IPS-15b (cell line): ENCODE results near the gene PITPNC1.

ENCODE experiments used
- H3K27me3 ChIP-seq: one replicate; pipeline ENCODE4 v1.6.1; 2013; ENCODE audit warnings: low read length; ENCODE audit not compliant: control insufficient read depth, insufficient read depth
- H3K36me3 ChIP-seq: one replicate; pipeline ENCODE4 v1.6.1; 2013; ENCODE audit warnings: low read length; ENCODE audit not compliant: control insufficient read depth, insufficient read depth
- H3K4me1 ChIP-seq: one replicate; pipeline ENCODE4 v1.6.1; 2013; ENCODE audit warnings: mild to moderate bottlenecking, low read length; ENCODE audit not compliant: control insufficient read depth, insufficient read depth
- H3K4me3 ChIP-seq: one replicate; pipeline ENCODE4 v1.5.1; 2013; ENCODE audit warnings: low read depth, low read length
- H3K9ac ChIP-seq: one replicate; pipeline ENCODE4 v1.6.1; 2013; ENCODE audit warnings: low read depth, mild to moderate bottlenecking, low read length
- H3K9me3 ChIP-seq: one replicate; pipeline ENCODE4 v1.6.1; 2013; ENCODE audit warnings: mild to moderate bottlenecking, low read length; ENCODE audit not compliant: control insufficient read depth, insufficient read depth

Gene PITPNC1

GRCh38 chr17:67663457-67663856, 286.4 kb downstream of the PITPNC1 start:
- H3K9ac ChIP-seq, result no peak overlapping the region
- H3K4me3 ChIP-seq, result no peak overlapping the region
- H3K9me3 ChIP-seq, result no peaks in the 10 kb centered on the region

DNA sequence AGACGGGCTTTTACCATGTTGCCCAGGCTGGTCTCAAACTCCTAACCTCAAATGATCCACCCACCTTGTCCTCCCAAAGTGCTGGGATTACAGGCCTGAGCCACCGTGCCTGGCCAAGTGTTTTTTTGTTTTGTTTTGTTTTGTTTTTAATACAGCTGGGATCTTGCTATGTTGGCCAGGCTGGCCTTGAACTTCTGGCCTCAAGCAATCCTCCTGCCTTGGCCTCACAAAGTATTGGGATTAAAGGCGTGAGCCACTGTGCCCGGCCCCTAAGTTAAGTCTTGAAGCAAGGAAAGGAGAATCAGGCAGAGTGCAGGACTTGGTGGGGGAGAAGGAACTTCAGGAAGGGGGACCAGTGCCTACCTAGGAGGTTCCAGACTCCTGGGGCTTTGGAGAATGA, 288.9 kb downstream of the PITPNC1 start:
- H3K36me3 ChIP-seq, result peaks cover 3% of the 10 kb centered on the region
- no peaks in the 10 kb centered on the region for H3K27me3 ChIP-seq
- no peaks in the 10 kb centered on the region for H3K4me1 ChIP-seq
- no peaks in the 10 kb centered on the region for H3K9me3 ChIP-seq
- H3K9ac ChIP-seq, result no peak overlapping the region
- no peak overlapping the region for H3K4me3 ChIP-seq

More at GRCh38 chr17:67663457-67663856, 286.4 kb downstream of the PITPNC1 start:
- Histone ChIP-seq H3K27me3 (no peaks in the 10 kb centered on the region), H3K4me1 (no peaks in the 10 kb centered on the region), H3K36me3 (no peaks in the 10 kb centered on the region)

DNA sequence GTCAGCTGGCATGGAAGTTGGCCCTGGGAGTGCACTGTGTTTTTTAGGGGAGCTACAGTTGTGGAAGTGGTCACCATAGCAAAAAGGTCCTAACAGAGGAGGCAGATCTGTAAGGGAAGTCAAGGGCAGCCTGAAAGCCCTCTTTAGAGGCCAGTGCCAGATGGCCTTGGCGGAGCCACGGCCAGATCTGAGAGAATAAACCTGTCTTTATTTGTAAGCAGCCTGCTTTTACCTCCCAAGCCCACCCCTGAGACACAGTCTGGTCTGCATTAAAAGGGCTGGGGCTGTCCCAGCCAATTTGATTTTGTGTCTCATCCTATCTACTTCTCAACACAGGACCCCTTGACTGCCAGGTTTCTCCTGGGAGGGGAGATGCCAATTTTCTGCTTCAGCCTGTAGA, 289.6 kb downstream of the PITPNC1 start:
- Histone ChIP-seq H3K9ac (no peak overlapping the region), H3K4me1 (no peaks in the 10 kb centered on the region), H3K9me3 (no peaks in the 10 kb centered on the region), H3K4me3 (no peak overlapping the region), H3K27me3 (no peaks in the 10 kb centered on the region), H3K36me3 (peaks cover 3% of the 10 kb centered on the region)

GRCh38 chr17:67671493-67671892, 294.4 kb downstream of the PITPNC1 start:
- no peaks in the 10 kb centered on the region for H3K4me1 ChIP-seq

GRCh38 chr17:67672592-67673335, 295.7 kb downstream of the PITPNC1 start:
- H3K36me3 ChIP-seq, result peaks cover 3% of the 10 kb centered on the region
- H3K27me3 ChIP-seq, result no peaks in the 10 kb centered on the region

More at GRCh38 chr17:67671493-67671892, 294.4 kb downstream of the PITPNC1 start:
- no peak overlapping the region for H3K4me3 ChIP-seq
- H3K9me3 ChIP-seq, result no peaks in the 10 kb centered on the region
- H3K27me3 ChIP-seq, result no peaks in the 10 kb centered on the region
- H3K9ac ChIP-seq, result no peak overlapping the region
- peaks cover 3% of the 10 kb centered on the region for H3K36me3 ChIP-seq

GRCh38 chr17:67675481-67675880, 298.4 kb downstream of the PITPNC1 start:
- Histone ChIP-seq H3K36me3 (no peaks in the 10 kb centered on the region), H3K9ac (no peak overlapping the region), H3K4me1 (no peaks in the 10 kb centered on the region)

More at GRCh38 chr17:67672592-67673335, 295.7 kb downstream of the PITPNC1 start:
- Histone ChIP-seq H3K4me1 (no peaks in the 10 kb centered on the region), H3K9me3 (no peaks in the 10 kb centered on the region), H3K9ac (no peak overlapping the region), H3K4me3 (no peak overlapping the region)

DNA sequence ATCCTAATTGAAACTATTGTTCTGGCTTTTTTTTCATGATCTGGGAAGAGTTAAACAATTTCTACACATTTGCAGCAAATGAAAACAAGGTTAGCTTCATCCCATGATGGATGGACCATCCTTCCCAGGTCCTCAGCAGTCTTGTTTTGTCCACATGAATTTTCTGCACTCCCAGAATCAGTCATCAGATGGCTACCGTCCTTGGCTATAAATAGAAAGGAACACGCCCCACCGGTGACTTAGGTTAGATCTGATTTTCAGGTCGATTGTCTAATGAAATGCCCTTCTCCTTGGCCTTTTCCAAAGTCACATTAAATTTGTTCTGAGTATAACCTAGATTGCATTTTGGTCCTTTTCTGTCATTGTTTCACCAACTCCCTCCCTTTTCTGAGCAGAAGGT, 299.2 kb downstream of the PITPNC1 start:
- H3K27me3 ChIP-seq, result no peaks in the 10 kb centered on the region
- H3K9ac ChIP-seq, result no peak overlapping the region
- H3K9me3 ChIP-seq, result no peaks in the 10 kb centered on the region
- no peaks in the 10 kb centered on the region for H3K36me3 ChIP-seq
- H3K4me3 ChIP-seq, result no peak overlapping the region
- H3K4me1 ChIP-seq, result no peaks in the 10 kb centered on the region

More at GRCh38 chr17:67675481-67675880, 298.4 kb downstream of the PITPNC1 start:
- H3K9me3 ChIP-seq, result no peaks in the 10 kb centered on the region
- H3K27me3 ChIP-seq, result no peaks in the 10 kb centered on the region
- no peak overlapping the region for H3K4me3 ChIP-seq

DNA sequence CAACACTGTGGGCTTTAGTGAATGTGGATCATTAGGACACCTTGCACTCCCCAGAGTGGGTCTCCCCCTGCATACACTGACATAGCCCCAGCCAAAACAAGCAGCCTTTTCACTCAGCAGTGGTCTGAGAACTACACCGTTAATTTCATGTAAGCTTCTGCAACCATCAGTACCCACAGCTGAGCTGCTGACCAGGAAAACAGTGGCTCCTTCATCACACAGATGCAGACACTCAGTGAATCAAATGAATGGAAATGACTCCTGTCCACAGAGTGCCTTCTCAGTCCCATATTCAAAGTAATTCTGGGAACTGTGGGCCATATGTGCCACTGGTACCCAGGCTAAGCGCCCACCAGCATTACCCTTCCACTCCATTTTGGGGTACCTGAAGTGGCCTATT, 301.3 kb downstream of the PITPNC1 start:
- Histone ChIP-seq H3K9ac (no peak overlapping the region), H3K4me1 (no peaks in the 10 kb centered on the region), H3K9me3 (no peaks in the 10 kb centered on the region), H3K4me3 (no peak overlapping the region), H3K36me3 (no peaks in the 10 kb centered on the region), H3K27me3 (no peaks in the 10 kb centered on the region)

- Histone ChIP-seq H3K27me3 (no peaks in the 10 kb centered on the region), H3K36me3 (no peaks in the 10 kb centered on the region), H3K9me3 (no peaks in the 10 kb centered on the region), H3K4me1 (no peaks in the 10 kb centered on the region), H3K9ac (no peak overlapping the region), H3K4me3 (no peak overlapping the region)
These were observed 302.1 kb downstream of the PITPNC1 start for GRCh38 chr17:67679225-67679624.

- H3K9ac ChIP-seq, result no peak overlapping the region
- no peak overlapping the region for H3K4me3 ChIP-seq
These were observed 302.6 kb downstream of the PITPNC1 start for GRCh38 chr17:67679721-67680120.

GRCh38 chr17:67680445-67681224, 303.6 kb downstream of the PITPNC1 start:
- no peak overlapping the region for H3K4me3 ChIP-seq
- H3K27me3 ChIP-seq, result no peaks in the 10 kb centered on the region
- H3K4me1 ChIP-seq, result no peaks in the 10 kb centered on the region
- no peaks in the 10 kb centered on the region for H3K9me3 ChIP-seq
- no peak overlapping the region for H3K9ac ChIP-seq
- H3K36me3 ChIP-seq, result no peaks in the 10 kb centered on the region

More at GRCh38 chr17:67679721-67680120, 302.6 kb downstream of the PITPNC1 start:
- H3K27me3 ChIP-seq, result no peaks in the 10 kb centered on the region
- no peaks in the 10 kb centered on the region for H3K9me3 ChIP-seq
- no peaks in the 10 kb centered on the region for H3K36me3 ChIP-seq
- no peaks in the 10 kb centered on the region for H3K4me1 ChIP-seq

DNA sequence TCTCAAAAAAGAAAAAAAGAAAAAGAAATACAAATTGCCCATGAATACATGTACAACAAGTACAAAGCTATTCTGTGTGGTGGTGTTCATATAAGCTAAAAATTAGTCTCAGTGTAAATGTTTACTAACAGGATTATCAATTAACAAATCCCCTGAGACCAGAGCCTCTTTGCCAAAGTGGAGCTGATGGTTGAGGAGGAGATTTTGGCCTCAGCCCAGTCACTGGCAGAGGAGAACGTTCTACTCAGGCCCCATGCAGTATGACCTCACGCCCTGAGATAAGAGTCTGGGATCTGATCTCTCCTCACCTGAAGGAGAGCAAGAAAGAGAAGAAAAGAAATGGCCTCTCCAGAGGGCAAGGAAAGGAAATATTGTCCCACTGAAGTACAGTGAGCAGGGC, 305.1 kb downstream of the PITPNC1 start:
- Histone ChIP-seq H3K4me3 (no peak overlapping the region), H3K9me3 (no peaks in the 10 kb centered on the region), H3K9ac (no peak overlapping the region), H3K27me3 (no peaks in the 10 kb centered on the region), H3K4me1 (no peaks in the 10 kb centered on the region), H3K36me3 (no peaks in the 10 kb centered on the region)
